Suprapubic skin (tissue), 4 donors: ENCODE results near the gene NFIL3. TPM values are rescaled to one million over a fixed set of nuclear protein-coding genes. Genes with fewer than 3 reads are reported as not detected.

Experiments used
- DNase-seq, 2 donors: peaks; one replicate each; pipeline ENCODE4 v3.0.0-alpha.2; 2019; ENCODE audit warnings: low spot score in 2 of 2
- H3K27ac ChIP-seq: fragments of 200-600 bp; sonication (generic); one replicate; pipeline ENCODE4 v1.5.1; 2019
- H3K27me3 ChIP-seq: fragments of 200-600 bp; sonication (generic); one replicate; pipeline ENCODE4 v1.5.1; 2019
- H3K36me3 ChIP-seq: fragments of 200-600 bp; sonication (generic); one replicate; pipeline ENCODE4 v1.5.1; 2019
- H3K4me1 ChIP-seq: fragments of 200-600 bp; sonication (generic); one replicate; pipeline ENCODE4 v1.5.1; 2019
- H3K4me3 ChIP-seq: fragments of 200-600 bp; sonication (generic); one replicate; pipeline ENCODE4 v1.5.1; 2019; ENCODE audit warnings: mild to moderate bottlenecking
- H3K9me3 ChIP-seq: fragments of 200-600 bp; sonication (generic); one replicate; pipeline ENCODE4 v1.5.1; 2019
- CTCF ChIP-seq, 2 donors: fragments of 200-600 bp in 1 of 2; fragments of 450-650 bp in 1 of 2; sonication (generic) in 1 of 2; IDR thresholded peaks; one replicate each; pipeline ENCODE4 v1.5.1; 2016 to 2019; ENCODE audit warnings: antibody characterized with exemption in 2 of 2, mild to moderate bottlenecking in 1 of 2, moderate library complexity in 1 of 2
- EP300 ChIP-seq: sonication (generic); formaldehyde crosslinking; IDR thresholded peaks from one replicate; pipeline ENCODE4 v1.6.1; 2017; ENCODE audit warnings: antibody characterized with exemption
- POLR2A ChIP-seq, 2 donors: fragments of 450-650 bp; IDR thresholded peaks; one replicate each; pipeline ENCODE4 v1.6.1; 2017; ENCODE audit warnings: antibody characterized with exemption in 2 of 2, mild to moderate bottlenecking in 2 of 2, moderate library complexity in 2 of 2
- POLR2AphosphoS5 ChIP-seq, 3 donors: sonication (generic); formaldehyde crosslinking; IDR thresholded peaks; one replicate each; pipeline ENCODE4 v1.6.1; 2017; ENCODE audit warnings: antibody characterized with exemption in 3 of 3
- WGBS: methylation state at CpG from one replicate; pipeline ENCODE4 v1.1.5; 2018; 5-methylcytosine and 5-hydroxymethylcytosine counted together
- total RNA-seq, 4 donors: library from RNA; depleted of rRNA; stranded (reverse); fragments of >200 nt; gene quantifications; one replicate each; pipeline ENCODE4 v1.1.0, GENCODE V29; 2016

The NFIL3 gene
- total RNA-seq, 4 donors from 2014 or later, result 28.0 to 58.5 (median 37.8) TPM

GRCh38 chr9:91405343-91406077 lies 18.1 kb downstream of the NFIL3 start:
- TF ChIP-seq POLR2A (IDR thresholded peaks at IDR 0.05) (no peak), CTCF (IDR thresholded peaks at IDR 0.05) (no peak), POLR2AphosphoS5 (IDR thresholded peaks at IDR 0.05) (no peak)
- no peaks in the 10 kb centered on the region for H3K27me3 ChIP-seq
- no peak for DNase-seq
- H3K4me1 ChIP-seq, result peaks cover under 1% of the 10 kb centered on the region
- peaks cover 29% of the 10 kb centered on the region for H3K36me3 ChIP-seq
- no peak overlapping the region for H3K4me3 ChIP-seq
- H3K9me3 ChIP-seq, result no peaks in the 10 kb centered on the region
- WGBS, result 98% methylated on average over 21 of the region's 25 CpGs
- no peak overlapping the region for H3K27ac ChIP-seq

GRCh38 chr9:91403665-91404543 lies 19.7 kb downstream of the NFIL3 start:
- Histone ChIP-seq H3K9me3 (no peaks in the 10 kb centered on the region), H3K4me1 (no peaks in the 10 kb centered on the region), H3K27me3 (no peaks in the 10 kb centered on the region), H3K36me3 (peaks cover 13% of the 10 kb centered on the region), H3K4me3 (no peak overlapping the region), H3K27ac (no peak overlapping the region)
- 86% methylated on average over 14 of the region's 14 CpGs for WGBS
- TF ChIP-seq CTCF (IDR thresholded peaks at IDR 0.05) (no peak), POLR2AphosphoS5 (IDR thresholded peaks at IDR 0.05) (no peak), POLR2A (IDR thresholded peaks at IDR 0.05) (no peak), EP300 (no peak)
- DNase-seq, result no peak

GRCh38 chr9:91398926-91399325 lies 24.7 kb downstream of the NFIL3 start:
- H3K27me3 ChIP-seq, result no peaks in the 10 kb centered on the region
- no peak overlapping the region for H3K27ac ChIP-seq
- H3K36me3 ChIP-seq, result no peaks in the 10 kb centered on the region
- DNase-seq, result no peak
- 93% methylated on average over 3 of the region's 3 CpGs for WGBS
- H3K4me1 ChIP-seq, result peaks cover 12% of the 10 kb centered on the region
- no peak overlapping the region for H3K4me3 ChIP-seq
- no peaks in the 10 kb centered on the region for H3K9me3 ChIP-seq
- TF ChIP-seq POLR2AphosphoS5 (IDR thresholded peaks at IDR 0.05), result no peak
- TF ChIP-seq EP300, result no peak
- TF ChIP-seq CTCF (IDR thresholded peaks at IDR 0.05), result no peak
- TF ChIP-seq POLR2A (IDR thresholded peaks at IDR 0.05), result no peak

DNA sequence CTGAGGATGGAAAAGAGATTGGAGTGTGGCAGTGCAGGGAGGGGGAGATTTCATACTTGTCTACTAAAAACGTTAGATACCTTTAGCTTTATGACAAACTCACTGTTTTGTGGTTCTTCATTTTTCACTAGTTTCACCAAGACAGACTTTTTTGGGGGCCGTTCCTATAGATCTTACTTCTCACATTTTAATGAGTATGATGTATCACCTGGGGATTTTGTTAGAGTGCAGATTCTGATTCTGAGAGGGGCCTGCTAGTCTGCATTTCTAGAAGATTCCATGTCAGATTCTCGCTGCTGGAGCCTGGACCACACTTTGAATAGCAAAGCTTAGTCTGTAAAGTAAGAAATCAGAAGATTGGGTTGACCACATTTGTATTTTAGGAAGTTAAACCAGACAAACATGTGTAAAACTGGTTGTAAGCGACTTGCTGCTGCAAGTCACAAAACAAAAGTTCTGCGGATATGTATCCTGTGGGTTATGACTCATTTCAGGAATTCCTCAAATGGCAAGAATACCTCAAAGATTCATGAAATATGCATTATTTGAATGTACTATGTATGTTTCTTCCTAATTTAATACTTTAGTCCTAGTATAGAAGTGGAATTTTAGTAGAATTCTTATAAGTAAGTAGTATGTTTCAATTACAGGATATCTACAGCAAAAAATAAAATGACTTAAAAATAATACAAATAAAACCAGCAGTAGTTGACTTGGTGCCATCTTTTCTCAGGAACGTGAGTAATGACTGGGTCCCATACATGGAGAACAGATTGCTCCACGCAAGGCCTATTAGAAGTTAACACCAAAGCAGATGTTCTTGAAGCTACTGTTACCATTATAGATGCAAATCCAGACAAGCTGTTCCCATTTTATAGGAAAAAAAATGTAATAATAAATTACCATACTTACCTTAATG lies 27.8 kb downstream of the NFIL3 start:
- TF ChIP-seq EP300, result no peak
- no peak for TF ChIP-seq POLR2A (IDR thresholded peaks at IDR 0.05)
- TF ChIP-seq CTCF (IDR thresholded peaks at IDR 0.05), result no peak
- no peak for TF ChIP-seq POLR2AphosphoS5 (IDR thresholded peaks at IDR 0.05)
- DNase-seq, result no peak
- H3K27me3 ChIP-seq, result no peaks in the 10 kb centered on the region
- no peak overlapping the region for H3K27ac ChIP-seq
- H3K4me1 ChIP-seq, result peaks cover 12% of the 10 kb centered on the region
- no peaks in the 10 kb centered on the region for H3K9me3 ChIP-seq
- H3K4me3 ChIP-seq, result no peak overlapping the region
- WGBS, result 49% methylated on average over 7 of the region's 7 CpGs
- H3K36me3 ChIP-seq, result no peaks in the 10 kb centered on the region
